GM12878 (cell line): Measurements from ENCODE around the gene MYB. TPM values are rescaled to one million over a fixed set of nuclear protein-coding genes. Genes with fewer than 3 reads are reported as not detected.

Experiments
- ATAC-seq: fragments of 200-7000 bp; cut with Tn5 transposase; 3 replicates; pipeline ENCODE4 v1.9.1; 2020; ENCODE audit warnings: mild to moderate bottlenecking, moderate library complexity
- BruUV-seq: library from RNA; stranded (reverse); fragments of 400-500 nt; replicated peaks from 2 replicates; lab custom pipeline; 2021; lab: Mats Ljungman, UMichigan
- CTCF ChIA-PET: fragments of 300-600 bp; sonication (Branson Sonifier 250); formaldehyde crosslinking; extraction: SDS; loops from one replicate; lab custom pipeline; 2021; ENCODE audit warnings: inconsistent platforms; lab: Yijun Ruan, JAX
- POLR2A ChIA-PET: fragments of 350-600 bp; formaldehyde crosslinking; extraction: SDS; loops from one replicate; lab custom pipeline; 2021; ENCODE audit warnings: inconsistent platforms; lab: Charles Lee
- RAD21 ChIA-PET: fragments of 300-600 bp; sonication (Branson Sonifier 250); formaldehyde crosslinking; loops from one replicate; lab custom pipeline; 2023; ENCODE audit warnings: antibody characterized with exemption; ENCODE audit not compliant: unreplicated experiment; lab: Charles Lee
- SMC1A ChIA-PET: fragments of 300-600 bp; sonication (Branson Sonifier 250); formaldehyde crosslinking; loops from one replicate; lab custom pipeline; 2023; ENCODE audit not compliant: unreplicated experiment, uncharacterized antibody; lab: Charles Lee
- DNase-seq: peaks from one replicate; pipeline ENCODE4 v3.0.0-alpha.2; 2011; ENCODE audit warnings: low read depth, low spot score
- FAIRE-seq: peaks from 3 replicates; lab custom pipeline; 2011; peaks lifted over from hg19 to GRCh38; lab: Jason Lieb, UNC
- H2AFZ ChIP-seq: 2 replicates; pipeline ENCODE4 v1.6.0; 2011; ENCODE audit warnings: low read depth, low read length, control low read depth; ENCODE audit not compliant: control insufficient read depth
- H3K27ac ChIP-seq: 2 replicates; pipeline ENCODE4 v1.5.1; 2011; ENCODE audit warnings: control low read depth; ENCODE audit not compliant: control insufficient read depth, insufficient read depth
- H3K27me3 ChIP-seq, 2 experiments: replicated peaks in 1 of 2; 2 replicates each; pipeline versions ENCODE4 v1.6.0 to v1.6.1; 2011; ENCODE audit warnings: low read length in 1 of 2; ENCODE audit not compliant: control insufficient read depth in 2 of 2, insufficient read depth in 2 of 2
- H3K36me3 ChIP-seq, 2 experiments: 2 replicates each; pipeline ENCODE4 v1.5.1; 2011; ENCODE audit warnings: low read length in 1 of 2; ENCODE audit not compliant: control insufficient read depth in 2 of 2, insufficient read depth in 2 of 2
- H3K4me1 ChIP-seq: 2 replicates; pipeline ENCODE4 v1.6.1; 2011; ENCODE audit warnings: mild to moderate bottlenecking, low read length, moderate library complexity, mixed read lengths; ENCODE audit not compliant: control insufficient read depth, insufficient read depth
- H3K4me2 ChIP-seq: 2 replicates; pipeline ENCODE4 v1.6.0; 2011; ENCODE audit warnings: control low read depth; ENCODE audit not compliant: control insufficient read depth, insufficient read depth
- H3K4me3 ChIP-seq: fragments of 200-600 bp; sonication (generic); 2 replicates; pipeline ENCODE4 v1.5.1; 2016
- H3K79me2 ChIP-seq: 2 replicates; pipeline ENCODE4 v1.6.0; 2011; ENCODE audit warnings: low read length; ENCODE audit not compliant: control insufficient read depth, insufficient read depth
- H3K9ac ChIP-seq: 2 replicates; pipeline ENCODE4 v1.8.0; 2011; ENCODE audit warnings: low read length, control low read depth, mixed read lengths; ENCODE audit not compliant: control insufficient read depth, insufficient read depth
- H3K9me3 ChIP-seq: replicated peaks from 3 replicates; pipeline ENCODE4 v1.5.1; 2011; ENCODE audit warnings: mild to moderate bottlenecking, low read length; ENCODE audit not compliant: control insufficient read depth, insufficient read depth
- H4K20me1 ChIP-seq: 2 replicates; pipeline ENCODE4 v1.6.0; 2011; ENCODE audit not compliant: control insufficient read depth, insufficient read depth
- ASH2L ChIP-seq: fragments of 300-600, 200-600 bp; sonication (generic); IDR thresholded peaks from 2 replicates; pipeline ENCODE4 v1.6.1; 2017; ENCODE audit warnings: low read depth, mild to moderate bottlenecking, borderline replicate concordance
- CBFB ChIP-seq: IDR thresholded peaks from 2 replicates; pipeline ENCODE4 v1.6.1; 2016; ENCODE audit warnings: antibody characterized with exemption, low read depth
- JUNB ChIP-seq: IDR thresholded peaks from 2 replicates; pipeline ENCODE4 v1.6.1; 2016; ENCODE audit warnings: antibody characterized with exemption, mild to moderate bottlenecking
- MXI1 ChIP-seq: fragments of 150-350 bp; IDR thresholded peaks from 2 replicates; pipeline ENCODE4 v1.6.1; 2011; ENCODE audit warnings: low read depth, mild to moderate bottlenecking, inconsistent platforms, low read length, improper control_type of control experiment
- NFXL1 ChIP-seq: fragments of 450-650 bp; IDR thresholded peaks from 2 replicates; pipeline ENCODE4 v1.6.1; 2017; ENCODE audit warnings: antibody characterized with exemption, mild to moderate bottlenecking, borderline replicate concordance
- ZZZ3 ChIP-seq: IDR thresholded peaks from 2 replicates; pipeline ENCODE4 v1.6.1; 2011; ENCODE audit warnings: low read depth; ENCODE audit not compliant: control insufficient read depth, insufficient read length
- WGBS: methylation state at CpG from one replicate; pipeline ENCODE4 v1.1.6; 2016; ENCODE audit warnings: low lambda C conversion rate; ENCODE audit not compliant: insufficient replicate concordance, insufficient coverage; ENCODE audit errors: missing lambda C conversion rate; 5-methylcytosine and 5-hydroxymethylcytosine counted together
- in situ Hi-C: fragments of 300-500 bp; cut with MboI; formaldehyde crosslinking; loops from 9 replicates; pipeline ENCODE4 v1.14.3; 2018; ENCODE audit warnings: mixed read lengths
- intact Hi-C: fragments of 100-400 bp; cut with micrococcal nuclease; formaldehyde crosslinking; loops from one replicate; pipeline ENCODE4 v1.14.2; 2022; ENCODE audit not compliant: unreplicated experiment
- polyA plus RNA-seq, 11 experiments: library from polyadenylated mRNA; depleted of rRNA in 4 of 11; unstranded in 6 of 11; stranded (reverse) in 5 of 11; fragments of >200 nt; fragmentation: Nextera tagmentation in 4 of 11; fragmentation: Illumina TruSeq in 1 of 11; extraction: Ambion mirVana in 4 of 11; extraction: Trizol in 1 of 11; gene quantifications; 1 replicate in 1 of 11; 2 replicates in 10 of 11; pipeline versions ENCODE4 v1.2.1 to v1.2.3, GENCODE V29; 2011 to 2016; ENCODE audit warnings: inconsistent platforms in 2 of 11, missing spikeins in 2 of 11, low read depth in 1 of 11
- total RNA-seq, 4 experiments: library from RNA; depleted of rRNA in 3 of 4; stranded (reverse); fragments of >200 nt in 3 of 4; fragmentation: Illumina TruSeq in 1 of 4; extraction: Trizol in 1 of 4; gene quantifications; 2 replicates each; pipeline versions ENCODE4 v1.2.1 to v1.2.3, GENCODE V29; 2013 to 2021
- TF ChIP-seq, protein P1 (sequence below): fragments of 450-650 bp; formaldehyde crosslinking; IDR thresholded peaks from 2 replicates; pipeline ENCODE4 v1.5.0; 2022; ENCODE audit warnings: mild to moderate bottlenecking, missing genetic modification characterization
- TF ChIP-seq, protein P2 (sequence below): IDR thresholded peaks from 2 replicates; pipeline ENCODE4 v1.6.1; 2012; ENCODE audit warnings: low read length, inconsistent platforms
- TF ChIP-seq, protein P3 (sequence below): fragments of 450-650 bp; IDR thresholded peaks from 2 replicates; pipeline ENCODE4 v1.6.1; 2016; ENCODE audit warnings: mild to moderate bottlenecking, moderate library complexity, borderline replicate concordance

The MYB gene
- total and polyA plus RNA-seq, 10 of the 15 experiments (the other 5 are each of a cell fraction or from before 2014, with no cell fraction given): 7.0 to 29.8 (median 21.5) TPM

DNA sequence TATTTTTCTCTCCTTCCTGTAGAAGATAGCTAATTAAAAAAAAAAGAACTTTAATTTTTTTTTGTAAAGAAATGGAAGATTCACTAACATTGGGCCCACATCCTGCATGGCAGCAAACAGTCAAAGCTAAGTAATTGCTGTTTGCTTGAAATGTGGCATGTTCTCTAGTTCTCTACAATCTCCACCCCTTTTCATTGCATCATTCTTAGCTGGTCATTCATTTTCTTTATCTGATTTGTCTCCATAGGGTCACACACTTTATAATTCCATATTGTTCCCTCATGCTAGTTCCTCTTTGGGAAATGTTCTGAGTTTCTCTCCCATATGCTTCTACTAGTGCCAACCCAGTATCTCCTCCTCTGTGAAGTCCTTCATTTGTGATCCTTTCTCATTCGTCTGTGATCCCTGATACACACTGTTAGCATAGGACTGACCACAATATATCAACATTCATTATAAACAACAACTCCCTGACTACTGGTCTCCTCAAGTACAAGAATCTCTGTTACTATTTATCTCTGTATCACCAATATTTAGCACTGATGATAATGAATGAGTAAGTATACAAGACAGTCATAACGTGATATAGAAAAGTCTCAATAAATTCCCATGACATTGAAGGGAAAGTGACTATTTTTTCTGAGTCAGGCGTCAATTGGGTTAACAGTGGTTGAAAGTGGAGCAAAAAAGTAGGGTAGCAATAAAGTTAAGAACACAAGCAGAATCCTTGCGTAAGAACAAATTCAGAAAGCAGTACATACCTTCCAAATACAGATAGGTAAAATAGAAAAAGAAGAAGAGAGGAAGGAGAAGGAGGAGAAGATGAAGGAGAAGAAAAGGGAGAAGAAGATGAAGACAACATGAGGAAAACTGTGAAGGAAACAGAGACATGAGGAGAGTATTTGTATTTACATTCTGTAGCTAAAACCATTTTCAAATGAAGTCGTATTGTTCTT is 33.2 kb upstream of the MYB start:
- H3K79me2 ChIP-seq: no peaks in the 10 kb centered on the region
- ATAC-seq (no peak), DNase-seq (no peak), FAIRE-seq (no peak)
- in situ Hi-C loops: no loop called here
- ChIA-PET RAD21 (interaction anchor here (0.9 to 4.6 kb wide), 5 partner anchors 10 to 34 kb away, joined by 3 to 61 read pairs (median 23); partner anchors contain the start of gene MYB), SMC1A (interaction anchor here (1.1 to 4.6 kb wide), 20 partner anchors 10 to 291 kb away, joined by 3 to 44 read pairs (median 4); partner anchors contain the start of gene MYB), CTCF (interaction anchor here (0.6 to 4.6 kb wide), 10 partner anchors 8 to 277 kb away, joined by 3 to 53 read pairs (median 4); no protein-coding TSS in a partner anchor), POLR2A (interaction anchor here (1.2 to 3.7 kb wide), 5 partner anchors 10 to 36 kb away, joined by 3 to 24 read pairs (median 8); no protein-coding TSS in a partner anchor)
- H3K4me1 ChIP-seq: peaks cover 26% of the 10 kb centered on the region
- H3K9ac ChIP-seq: no peak overlapping the region
- no peaks in the 10 kb centered on the region for H3K27me3 ChIP-seq
- H3K4me2 ChIP-seq: no peak overlapping the region
- no peaks in the 10 kb centered on the region for H4K20me1 ChIP-seq
- H3K27ac ChIP-seq: no peak overlapping the region
- 32% methylated on average over 5 of the region's 5 CpGs for WGBS
- TF ChIP-seq ASH2L (no peak), NFXL1 (no peak), CBFB (no peak), MXI1 (no peak), JUNB (peak; percentile 58), ZZZ3 (no peak)
- TF ChIP-seq, protein P1, sequence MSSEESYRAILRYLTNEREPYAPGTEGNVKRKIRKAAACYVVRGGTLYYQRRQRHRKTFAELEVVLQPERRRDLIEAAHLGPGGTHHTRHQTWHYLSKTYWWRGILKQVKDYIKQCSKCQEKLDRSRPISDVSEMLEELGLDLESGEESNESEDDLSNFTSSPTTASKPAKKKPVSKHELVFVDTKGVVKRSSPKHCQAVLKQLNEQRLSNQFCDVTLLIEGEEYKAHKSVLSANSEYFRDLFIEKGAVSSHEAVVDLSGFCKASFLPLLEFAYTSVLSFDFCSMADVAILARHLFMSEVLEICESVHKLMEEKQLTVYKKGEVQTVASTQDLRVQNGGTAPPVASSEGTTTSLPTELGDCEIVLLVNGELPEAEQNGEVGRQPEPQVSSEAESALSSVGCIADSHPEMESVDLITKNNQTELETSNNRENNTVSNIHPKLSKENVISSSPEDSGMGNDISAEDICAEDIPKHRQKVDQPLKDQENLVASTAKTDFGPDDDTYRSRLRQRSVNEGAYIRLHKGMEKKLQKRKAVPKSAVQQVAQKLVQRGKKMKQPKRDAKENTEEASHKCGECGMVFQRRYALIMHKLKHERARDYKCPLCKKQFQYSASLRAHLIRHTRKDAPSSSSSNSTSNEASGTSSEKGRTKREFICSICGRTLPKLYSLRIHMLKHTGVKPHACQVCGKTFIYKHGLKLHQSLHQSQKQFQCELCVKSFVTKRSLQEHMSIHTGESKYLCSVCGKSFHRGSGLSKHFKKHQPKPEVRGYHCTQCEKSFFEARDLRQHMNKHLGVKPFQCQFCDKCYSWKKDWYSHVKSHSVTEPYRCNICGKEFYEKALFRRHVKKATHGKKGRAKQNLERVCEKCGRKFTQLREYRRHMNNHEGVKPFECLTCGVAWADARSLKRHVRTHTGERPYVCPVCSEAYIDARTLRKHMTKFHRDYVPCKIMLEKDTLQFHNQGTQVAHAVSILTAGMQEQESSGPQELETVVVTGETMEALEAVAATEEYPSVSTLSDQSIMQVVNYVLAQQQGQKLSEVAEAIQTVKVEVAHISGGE (CRISPR knock-in tag): no peak
- TF ChIP-seq, protein P2, sequence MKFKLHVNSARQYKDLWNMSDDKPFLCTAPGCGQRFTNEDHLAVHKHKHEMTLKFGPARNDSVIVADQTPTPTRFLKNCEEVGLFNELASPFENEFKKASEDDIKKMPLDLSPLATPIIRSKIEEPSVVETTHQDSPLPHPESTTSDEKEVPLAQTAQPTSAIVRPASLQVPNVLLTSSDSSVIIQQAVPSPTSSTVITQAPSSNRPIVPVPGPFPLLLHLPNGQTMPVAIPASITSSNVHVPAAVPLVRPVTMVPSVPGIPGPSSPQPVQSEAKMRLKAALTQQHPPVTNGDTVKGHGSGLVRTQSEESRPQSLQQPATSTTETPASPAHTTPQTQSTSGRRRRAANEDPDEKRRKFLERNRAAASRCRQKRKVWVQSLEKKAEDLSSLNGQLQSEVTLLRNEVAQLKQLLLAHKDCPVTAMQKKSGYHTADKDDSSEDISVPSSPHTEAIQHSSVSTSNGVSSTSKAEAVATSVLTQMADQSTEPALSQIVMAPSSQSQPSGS: no peak
- TF ChIP-seq, protein P3, sequence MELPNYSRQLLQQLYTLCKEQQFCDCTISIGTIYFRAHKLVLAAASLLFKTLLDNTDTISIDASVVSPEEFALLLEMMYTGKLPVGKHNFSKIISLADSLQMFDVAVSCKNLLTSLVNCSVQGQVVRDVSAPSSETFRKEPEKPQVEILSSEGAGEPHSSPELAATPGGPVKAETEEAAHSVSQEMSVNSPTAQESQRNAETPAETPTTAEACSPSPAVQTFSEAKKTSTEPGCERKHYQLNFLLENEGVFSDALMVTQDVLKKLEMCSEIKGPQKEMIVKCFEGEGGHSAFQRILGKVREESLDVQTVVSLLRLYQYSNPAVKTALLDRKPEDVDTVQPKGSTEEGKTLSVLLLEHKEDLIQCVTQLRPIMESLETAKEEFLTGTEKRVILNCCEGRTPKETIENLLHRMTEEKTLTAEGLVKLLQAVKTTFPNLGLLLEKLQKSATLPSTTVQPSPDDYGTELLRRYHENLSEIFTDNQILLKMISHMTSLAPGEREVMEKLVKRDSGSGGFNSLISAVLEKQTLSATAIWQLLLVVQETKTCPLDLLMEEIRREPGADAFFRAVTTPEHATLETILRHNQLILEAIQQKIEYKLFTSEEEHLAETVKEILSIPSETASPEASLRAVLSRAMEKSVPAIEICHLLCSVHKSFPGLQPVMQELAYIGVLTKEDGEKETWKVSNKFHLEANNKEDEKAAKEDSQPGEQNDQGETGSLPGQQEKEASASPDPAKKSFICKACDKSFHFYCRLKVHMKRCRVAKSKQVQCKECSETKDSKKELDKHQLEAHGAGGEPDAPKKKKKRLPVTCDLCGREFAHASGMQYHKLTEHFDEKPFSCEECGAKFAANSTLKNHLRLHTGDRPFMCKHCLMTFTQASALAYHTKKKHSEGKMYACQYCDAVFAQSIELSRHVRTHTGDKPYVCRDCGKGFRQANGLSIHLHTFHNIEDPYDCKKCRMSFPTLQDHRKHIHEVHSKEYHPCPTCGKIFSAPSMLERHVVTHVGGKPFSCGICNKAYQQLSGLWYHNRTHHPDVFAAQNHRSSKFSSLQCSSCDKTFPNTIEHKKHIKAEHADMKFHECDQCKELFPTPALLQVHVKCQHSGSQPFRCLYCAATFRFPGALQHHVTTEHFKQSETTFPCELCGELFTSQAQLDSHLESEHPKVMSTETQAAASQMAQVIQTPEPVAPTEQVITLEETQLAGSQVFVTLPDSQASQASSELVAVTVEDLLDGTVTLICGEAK: peak; percentile 44; the same call in 1 of the 2 replicates
- no peaks in the 10 kb centered on the region for H3K36me3 ChIP-seq
- no peaks in the 10 kb centered on the region for H3K9me3 ChIP-seq
- intact Hi-C loops: no loop called here
- peak overlapping the region; percentile 43 for H2AFZ ChIP-seq
- no peak overlapping the region for H3K4me3 ChIP-seq
- BruUV-seq: no TSS peak
